H1 (cell line): ENCODE results near the gene TMEM39B. TPM values are rescaled to one million over a fixed set of nuclear protein-coding genes. Genes with fewer than 3 reads are reported as not detected.

Source experiments
- CTCF ChIA-PET: fragments of 300-600 bp; sonication (Branson Sonifier 250); formaldehyde crosslinking; loops from one replicate; lab custom pipeline; 2021; ENCODE audit not compliant: partially characterized antibody; lab: Charles Lee
- POLR2A ChIA-PET: fragments of 300-600 bp; sonication (Branson Sonifier 250); formaldehyde crosslinking; loops from one replicate; lab custom pipeline; 2021; ENCODE audit warnings: inconsistent platforms; ENCODE audit not compliant: partially characterized antibody; lab: Charles Lee
- DNase-seq, 2 experiments: peaks; one replicate each; pipeline versions ENCODE4 v3.0.0 to v3.0.0-alpha.2; 2010 to 2022; ENCODE audit warnings: low spot score in 2 of 2, low read depth in 1 of 2, mixed read lengths in 1 of 2
- FAIRE-seq: peaks from 2 replicates; lab custom pipeline; 2011; peaks lifted over from hg19 to GRCh38; lab: Jason Lieb, UNC
- H2AFZ ChIP-seq: 2 replicates; pipeline ENCODE4 v1.8.1; 2012; ENCODE audit warnings: low read length, inconsistent platforms
- H2AK5ac ChIP-seq: 2 replicates; pipeline ENCODE4 v1.6.1; 2013; ENCODE audit warnings: low read depth, low read length
- H2BK120ac ChIP-seq: replicated peaks from 2 replicates; pipeline ENCODE3; 2013; ENCODE audit warnings: low read depth, low read length, inconsistent platforms
- H2BK12ac ChIP-seq: 2 replicates; pipeline ENCODE4 v1.6.1; 2013; ENCODE audit warnings: low read depth, low read length
- H2BK15ac ChIP-seq: 2 replicates; pipeline ENCODE4 v1.6.1; 2013; ENCODE audit warnings: low read length
- H2BK20ac ChIP-seq: 2 replicates; pipeline ENCODE4 v1.6.1; 2013; ENCODE audit warnings: low read length
- H2BK5ac ChIP-seq: 2 replicates; pipeline ENCODE4 v1.6.1; 2013; ENCODE audit warnings: low read depth, low read length
- H3K14ac ChIP-seq: 2 replicates; pipeline ENCODE4 v1.6.1; 2013; ENCODE audit warnings: inconsistent platforms; ENCODE audit not compliant: insufficient read length
- H3K18ac ChIP-seq: 2 replicates; pipeline ENCODE4 v1.6.1; 2013; ENCODE audit warnings: low read length; ENCODE audit errors: extremely low read depth
- H3K23ac ChIP-seq: 2 replicates; pipeline ENCODE4 v1.6.1; 2013; ENCODE audit warnings: inconsistent platforms; ENCODE audit not compliant: insufficient read length
- H3K23me2 ChIP-seq: 2 replicates; pipeline ENCODE4 v1.6.1; 2013; ENCODE audit warnings: low read depth, low read length
- H3K27ac ChIP-seq: 2 replicates; pipeline ENCODE4 v1.6.1; 2011; ENCODE audit warnings: low read depth, low read length, inconsistent platforms
- H3K27me3 ChIP-seq, 4 experiments: replicated peaks in 1 of 4; 1 replicate in 1 of 4; 2 replicates in 3 of 4; pipeline versions ENCODE4 v1.6.1 to v1.8.1; 2011 to 2013; ENCODE audit warnings: low read length in 3 of 4, mild to moderate bottlenecking in 3 of 4, inconsistent platforms in 2 of 4, mixed read lengths in 2 of 4, moderate library complexity in 1 of 4; ENCODE audit not compliant: control insufficient read depth in 3 of 4, insufficient read depth in 3 of 4; ENCODE audit errors: extremely low read depth in 1 of 4
- H3K36me3 ChIP-seq, 4 experiments: 2 replicates each; pipeline versions ENCODE4 v1.6.1 to v1.8.1; 2011 to 2013; ENCODE audit warnings: mild to moderate bottlenecking in 4 of 4, low read length in 3 of 4, moderate library complexity in 2 of 4, control low read depth in 1 of 4, inconsistent platforms in 1 of 4; ENCODE audit not compliant: insufficient read depth in 4 of 4, control insufficient read depth in 2 of 4
- H3K4ac ChIP-seq: replicated peaks from 2 replicates; pipeline ENCODE3; 2013; ENCODE audit warnings: low read length, low read depth, mixed read lengths, inconsistent platforms; ENCODE audit not compliant: insufficient read length
- H3K4me1 ChIP-seq, 4 experiments: replicated peaks in 1 of 4; 1 replicate in 1 of 4; 2 replicates in 3 of 4; pipeline versions ENCODE4 v1.6.1 to v1.8.1; 2011 to 2013; ENCODE audit warnings: low read length in 3 of 4, inconsistent platforms in 2 of 4, mixed read lengths in 1 of 4; ENCODE audit not compliant: insufficient read depth in 4 of 4, control insufficient read depth in 3 of 4
- H3K4me2 ChIP-seq, 2 experiments: 2 replicates each; pipeline versions ENCODE4 v1.6.1 to v1.8.1; 2011 to 2013; ENCODE audit warnings: low read depth in 2 of 2, low read length in 2 of 2, control low read depth in 1 of 2, inconsistent platforms in 1 of 2, mild to moderate bottlenecking in 1 of 2; ENCODE audit not compliant: insufficient read depth in 1 of 2
- H3K4me3 ChIP-seq, 4 experiments: fragments of 200-600, 300-600 bp in 1 of 4; sonication (generic), shearing (Covaris generic), sonication (Bioruptor Twin) in 1 of 4; 2 replicates each; pipeline versions ENCODE4 v1.5.1 to v1.8.1; 2011 to 2016; ENCODE audit warnings: low read length in 4 of 4, low read depth in 3 of 4, control low read depth in 2 of 4, inconsistent platforms in 2 of 4, mild to moderate bottlenecking in 2 of 4, mixed read lengths in 1 of 4, moderate library complexity in 1 of 4; ENCODE audit not compliant: insufficient read depth in 2 of 4; ENCODE audit errors: extremely low read depth in 1 of 4
- H3K56ac ChIP-seq: replicated peaks from 2 replicates; pipeline ENCODE3; 2013; ENCODE audit warnings: low read depth, mild to moderate bottlenecking, mixed read lengths, low read length, inconsistent platforms; ENCODE audit not compliant: insufficient read length
- H3K79me1 ChIP-seq: 2 replicates; pipeline ENCODE4 v1.6.1; 2013; ENCODE audit warnings: low read depth, low read length, control low read depth
- H3K79me2 ChIP-seq, 2 experiments: 2 replicates each; pipeline versions ENCODE4 v1.6.1 to v1.8.1; 2012 to 2013; ENCODE audit warnings: low read length in 2 of 2, mild to moderate bottlenecking in 2 of 2, inconsistent platforms in 1 of 2; ENCODE audit not compliant: insufficient read depth in 2 of 2, control insufficient read depth in 1 of 2
- H3K9ac ChIP-seq, 4 experiments: replicated peaks in 1 of 4; 1 replicate in 1 of 4; 2 replicates in 3 of 4; pipeline versions ENCODE4 v1.6.1 to v1.8.1; 2011 to 2013; ENCODE audit warnings: low read depth in 3 of 4, low read length in 3 of 4, control low read depth in 2 of 4, mild to moderate bottlenecking in 2 of 4, moderate library complexity in 2 of 4, inconsistent platforms in 1 of 4; ENCODE audit errors: extremely low read depth in 1 of 4
- H3K9me3 ChIP-seq, 2 experiments: 2 replicates each; pipeline versions ENCODE4 v1.6.1 to v1.8.1; 2012 to 2013; ENCODE audit warnings: mild to moderate bottlenecking in 2 of 2, moderate library complexity in 2 of 2, control low read depth in 1 of 2, inconsistent platforms in 1 of 2, low read depth in 1 of 2, low read length in 1 of 2, mixed read lengths in 1 of 2; ENCODE audit not compliant: insufficient read depth in 2 of 2
- H4K20me1 ChIP-seq, 2 experiments: replicated peaks in 1 of 2; 2 replicates each; pipeline versions ENCODE3 to v1.8.1; 2011 to 2013; ENCODE audit warnings: inconsistent platforms in 2 of 2, low read length in 2 of 2, mild to moderate bottlenecking in 1 of 2; ENCODE audit not compliant: insufficient read depth in 2 of 2, control insufficient read depth in 1 of 2
- H4K5ac ChIP-seq: 2 replicates; pipeline ENCODE4 v1.6.1; 2013; ENCODE audit warnings: low read length, low read depth, mixed read lengths, inconsistent platforms; ENCODE audit not compliant: insufficient read length
- H4K8ac ChIP-seq: 2 replicates; pipeline ENCODE4 v1.8.0; 2013; ENCODE audit warnings: mild to moderate bottlenecking, moderate library complexity, low read length, inconsistent platforms; ENCODE audit not compliant: insufficient read depth; ENCODE audit errors: extremely low read depth
- H4K91ac ChIP-seq: replicated peaks from 2 replicates; pipeline ENCODE3; 2013; ENCODE audit warnings: low read length, mixed read lengths, inconsistent platforms; ENCODE audit not compliant: insufficient read length
- SIN3A ChIP-seq, 2 experiments: IDR thresholded peaks in 1 of 2; conservative IDR thresholded peaks in 1 of 2; 2 replicates each; pipeline ENCODE4 v1.6.1; 2011 to 2012; ENCODE audit warnings: low read length in 2 of 2, improper control_type of control experiment in 1 of 2, low read depth in 1 of 2, mild to moderate bottlenecking in 1 of 2
- SRF ChIP-seq: IDR thresholded peaks from 2 replicates; pipeline ENCODE4 v1.6.1; 2011; ENCODE audit warnings: mild to moderate bottlenecking, low read depth, low read length, moderate library complexity
- WGBS, 2 experiments: shearing (Covaris generic) in 1 of 2; methylation state at CpG; one replicate each; pipeline versions ENCODE4 v1.1.6 to v1.1.7; 2013 to 2015; ENCODE audit warnings: low lambda C conversion rate in 2 of 2, mixed read lengths in 2 of 2, inconsistent platforms in 1 of 2, low coverage in 1 of 2, missing lambda C conversion rate in 1 of 2; ENCODE audit not compliant: insufficient replicate concordance in 2 of 2, insufficient coverage in 1 of 2, insufficient read length in 1 of 2; ENCODE audit errors: extremely low coverage in 1 of 2, missing lambda C conversion rate in 1 of 2; 5-methylcytosine and 5-hydroxymethylcytosine counted together
- polyA plus RNA-seq, 7 experiments: library from polyadenylated mRNA; depleted of rRNA in 3 of 7; stranded (reverse) in 5 of 7; unstranded in 2 of 7; fragments of >200 nt in 5 of 7; fragments of 200-250 nt in 2 of 7; gene quantifications; 1 replicate in 5 of 7; 2 replicates in 1 of 7; 4 replicates in 1 of 7; pipeline versions ENCODE4 v1.2.1 to v1.2.3, GENCODE V29; 2011 to 2013; ENCODE audit warnings: missing spikeins in 2 of 7, mixed read lengths in 2 of 7
- total RNA-seq: library from RNA; stranded (reverse); fragmentation: NEBNext Ultra II Directional; extraction: Animal tissue kit (Norgen Biotek cat#: 25700); gene quantifications from 2 replicates; pipeline ENCODE4 v1.2.1, GENCODE V29; 2021

TMEM39B gene
- total and polyA plus RNA-seq, 2 of the 8 experiments (the other 6 are each of a cell fraction or from before 2014, with no cell fraction given), result 25.3 to 32.7 TPM

DNA sequence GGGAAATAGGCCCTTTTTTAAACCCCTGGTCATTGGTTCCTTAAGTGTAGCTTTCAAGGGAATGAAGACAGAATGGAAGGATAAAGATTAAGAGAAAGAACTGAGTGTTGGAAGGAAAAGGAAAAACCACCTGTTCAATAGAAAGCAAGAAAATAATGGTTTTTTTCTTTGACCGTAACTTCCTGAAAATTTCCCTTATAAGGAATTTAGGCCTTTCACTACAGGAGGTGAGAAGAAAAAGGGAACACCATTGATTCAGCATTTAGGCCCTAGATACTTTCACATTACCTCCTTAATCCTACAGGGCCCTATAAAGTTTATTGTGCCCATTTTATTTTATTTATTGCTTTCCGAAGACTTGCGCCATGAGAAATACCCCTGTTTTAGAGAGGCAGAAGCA is 54.0 kb downstream of the TMEM39B start:
- Histone ChIP-seq H3K23ac (no peak overlapping the region), H2BK12ac (no peak overlapping the region), H2BK120ac (no peak overlapping the region), H3K4me1 (peaks cover 0 to 3% (median 0%) of the 10 kb centered on the region in 4 experiments; a peak in 3 of 7 replicates), H2BK5ac (no peak overlapping the region), H3K56ac (no peak overlapping the region), H3K9me3 (no peaks in the 10 kb centered on the region), H3K18ac (no peak overlapping the region), H2BK15ac (no peak overlapping the region), H4K91ac (no peak overlapping the region), H4K8ac (no peak overlapping the region), H3K4me3 (no peak overlapping the region), H3K27ac (no peak overlapping the region), H3K79me2 (peaks cover 0 to 66% of the 10 kb centered on the region in 2 experiments; a peak in 3 of 4 replicates), H3K4me2 (no peak overlapping the region), H2AFZ (no peak overlapping the region), H3K14ac (no peak overlapping the region), H4K5ac (no peak overlapping the region), H3K23me2 (no peaks in the 10 kb centered on the region), H3K27me3 (no peaks in the 10 kb centered on the region), H3K36me3 (no peaks in the 10 kb centered on the region), H4K20me1 (peaks cover 0 to 2% of the 10 kb centered on the region in 2 experiments), H3K4ac (no peak overlapping the region), H3K9ac (no peak overlapping the region), H3K79me1 (no peaks in the 10 kb centered on the region; the same call in 1 of the 2 replicates), H2BK20ac (no peak overlapping the region), H2AK5ac (no peak overlapping the region)
- whole genome bisulfite sequencing, 2 experiments, result 97% methylated on average over 3 of the region's 3 CpGs; no CpG with 5 or more reads in 1 of the 2 experiments
- FAIRE-seq (no peak), DNase-seq (no peak)
- CTCF ChIA-PET, result interaction anchor here (0.9 to 2.0 kb wide), 4 partner anchors 9 to 28 kb away, joined by 3 to 8 read pairs (median 5); no protein-coding TSS in a partner anchor
- POLR2A ChIA-PET, result interaction anchor here (0.6 to 1.5 kb wide), 2 partner anchors 12 to 59 kb away, joined by 3 to 4 read pairs; no protein-coding TSS in a partner anchor
- peak; percentile 65; the same call in 1 of the 2 replicates for TF ChIP-seq SRF
- TF ChIP-seq SIN3A (conservative IDR thresholded peaks at IDR 0.05 in 1 of 2, IDR thresholded peaks at IDR 0.05 in 1 of 2; ENCODE audit: low read depth in 1 of 2, low read length in 2 of 2), result no peak
